HG03432 (cell line): ENCODE measurements around the gene EPHA6.

ENCODE experiments used
- ATAC-seq: cut with Tn5 transposase; IDR thresholded peaks from one replicate; pipeline ENCODE4 v1.9.1; 2021; ENCODE audit warnings: mild to moderate bottlenecking, moderate library complexity; ENCODE audit not compliant: unreplicated experiment

Gene EPHA6

DNA sequence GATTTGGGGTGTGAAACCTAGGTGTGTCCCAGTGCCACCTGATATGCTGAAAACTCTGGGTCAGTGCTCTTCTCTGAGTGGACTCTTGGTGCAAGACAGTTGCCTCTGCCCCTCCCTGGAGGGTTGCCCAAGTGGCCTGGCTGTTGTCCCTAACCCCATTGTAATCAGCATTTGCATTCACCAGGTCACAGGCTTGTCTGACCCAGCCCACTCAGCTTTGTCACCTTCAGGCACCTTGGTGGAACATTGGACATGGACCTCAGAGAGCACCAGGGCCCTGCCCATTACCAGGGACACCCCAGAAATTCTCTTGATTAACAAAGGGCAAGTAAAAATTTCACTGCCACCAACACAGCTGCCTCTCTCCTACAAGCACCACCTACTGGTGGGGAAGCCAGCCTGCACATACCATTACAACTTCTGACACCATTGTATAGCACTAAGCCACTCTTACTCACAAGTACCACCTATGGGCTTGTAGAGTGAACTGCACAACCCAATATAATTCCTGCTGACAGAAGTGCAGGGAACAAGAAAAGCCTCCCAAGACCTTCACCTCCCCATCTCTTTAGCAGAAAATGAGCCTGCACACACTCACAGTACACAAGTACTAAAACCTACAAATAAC lies 324.6 kb downstream of the EPHA6 start:
- peak; percentile 60 for ATAC-seq

DNA sequence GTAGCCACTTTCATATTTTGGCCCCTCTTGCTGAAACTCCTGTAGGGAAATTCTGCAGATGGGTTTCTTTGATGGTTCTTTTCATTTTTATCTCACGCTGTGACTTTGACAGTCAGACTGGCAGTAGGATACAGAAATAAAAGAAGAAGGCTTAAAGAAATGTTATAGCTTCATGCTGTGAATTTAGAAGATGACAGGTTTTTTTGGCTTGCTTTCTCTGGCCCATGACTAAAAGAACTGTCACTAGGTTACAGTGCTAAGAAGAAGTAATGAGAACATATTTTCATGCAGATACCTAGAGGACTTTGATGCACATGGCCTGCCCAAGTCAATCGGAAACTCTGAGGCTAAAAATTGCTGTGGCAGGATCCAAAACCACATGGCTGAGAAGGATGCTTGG lies 334.5 kb downstream of the EPHA6 start:
- no peak for ATAC-seq

DNA sequence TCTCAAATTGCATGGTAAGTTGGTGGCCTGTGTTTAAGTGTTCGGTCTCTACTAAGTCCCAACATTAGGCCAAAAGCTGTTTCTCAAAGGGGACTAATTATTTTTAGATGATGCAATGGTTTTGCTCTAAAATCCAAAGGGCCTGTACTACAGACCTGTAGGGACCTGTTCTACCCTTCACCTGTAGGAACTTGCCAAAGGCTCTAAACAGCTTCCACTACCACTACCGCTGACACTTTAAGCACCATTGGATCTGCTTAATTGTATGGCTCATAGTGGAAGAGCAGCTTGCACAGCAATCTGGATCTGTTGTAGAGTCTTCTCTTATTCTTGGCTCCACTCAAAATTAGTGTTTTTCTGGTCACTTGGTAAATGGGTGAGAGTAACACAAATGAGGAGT lies 346.8 kb downstream of the EPHA6 start:
- ATAC-seq, result no peak

DNA sequence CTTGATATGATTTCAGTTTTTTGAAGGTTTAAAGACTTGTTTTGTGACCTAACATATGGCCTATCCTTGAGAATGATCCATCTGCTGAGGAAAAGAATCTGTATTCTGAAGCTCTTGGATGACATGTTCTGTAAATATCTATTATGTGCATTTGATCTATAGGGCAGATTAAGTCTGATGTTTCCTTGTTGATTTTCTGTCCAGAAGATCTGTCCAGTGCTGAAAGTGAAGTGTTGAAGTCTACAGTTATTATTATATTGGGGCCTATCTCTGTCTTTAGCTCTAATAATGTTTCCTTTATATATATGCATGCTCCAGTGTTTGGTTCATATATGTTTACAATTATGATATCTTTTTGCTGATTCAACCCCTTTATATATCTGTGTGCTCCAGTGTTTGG lies 362.8 kb downstream of the EPHA6 start:
- no peak for ATAC-seq

DNA sequence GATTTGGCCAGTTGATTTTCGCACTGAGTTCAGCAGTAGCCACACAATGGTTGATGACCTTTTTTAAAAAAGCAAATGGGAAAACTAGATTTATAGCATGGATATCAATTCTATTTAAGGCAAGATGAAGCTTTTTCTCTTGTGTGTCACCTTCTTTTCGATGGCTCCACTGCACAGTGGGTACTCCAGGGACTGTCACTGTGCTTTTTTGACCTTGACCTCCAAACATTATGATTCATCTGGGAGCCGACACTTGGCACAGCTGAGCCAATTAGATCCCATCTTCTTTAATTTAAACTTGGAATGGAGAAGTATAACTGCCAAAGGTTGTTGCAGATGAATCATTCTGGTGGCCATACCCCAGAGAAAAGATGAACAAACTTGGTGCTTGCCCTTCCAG lies 367.3 kb downstream of the EPHA6 start:
- ATAC-seq, result no peak

DNA sequence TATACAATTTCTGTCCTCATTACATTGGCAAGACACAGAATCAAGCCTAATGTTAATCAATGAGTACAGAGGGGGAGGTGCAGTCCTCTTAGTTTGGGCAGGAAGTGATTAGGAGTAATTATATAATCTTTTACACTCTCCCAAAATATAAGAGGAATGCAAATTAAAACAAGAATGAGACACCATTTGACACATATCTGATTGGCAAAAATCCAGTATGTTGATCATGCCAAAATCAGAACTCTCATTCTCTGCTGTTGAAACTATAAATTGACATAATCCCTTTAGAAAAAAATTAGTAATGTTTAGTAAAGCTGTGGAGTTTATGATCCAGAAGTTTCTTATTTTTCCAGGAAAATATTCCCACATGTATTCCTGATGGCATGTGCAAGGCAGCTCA lies 373.4 kb downstream of the EPHA6 start:
- ATAC-seq, result no peak

DNA sequence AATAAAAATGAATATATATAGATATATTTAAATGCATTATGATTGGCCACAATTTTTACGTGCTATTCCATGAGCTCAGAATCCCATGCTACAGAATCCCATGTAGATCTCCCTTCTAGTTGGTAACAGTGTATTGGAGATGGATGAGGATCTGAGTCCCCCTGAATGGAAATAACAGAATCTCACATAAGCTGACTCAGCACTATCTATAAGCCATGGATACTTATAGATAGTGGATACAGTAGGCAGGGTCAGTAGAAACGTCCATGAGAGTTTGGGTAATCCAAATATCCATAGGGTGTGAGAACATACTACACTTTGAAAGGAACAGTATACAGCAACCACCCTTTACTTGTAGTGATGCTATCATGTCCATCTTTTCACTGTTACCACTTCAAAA lies 375.4 kb downstream of the EPHA6 start:
- ATAC-seq, result no peak

DNA sequence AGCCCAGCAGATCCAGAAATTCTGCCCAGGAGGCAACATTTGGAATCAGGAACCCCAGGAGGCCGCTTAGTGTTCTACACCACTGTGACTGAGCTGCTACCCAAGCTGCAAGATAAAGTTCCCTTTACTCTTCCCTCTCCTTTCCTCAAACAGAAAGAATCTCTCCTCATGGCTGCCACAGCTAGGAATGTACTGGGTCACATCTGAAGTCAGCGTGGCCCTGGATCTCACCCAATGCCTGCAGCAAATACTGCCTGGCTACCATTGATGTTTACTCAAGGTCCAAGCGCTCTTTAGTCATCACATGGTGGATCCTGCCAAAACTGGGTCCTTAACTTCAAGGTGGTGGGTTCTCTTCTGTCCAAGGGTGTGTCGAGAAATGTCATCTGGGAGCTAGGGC lies 382.7 kb downstream of the EPHA6 start:
- ATAC-seq, result no peak

DNA sequence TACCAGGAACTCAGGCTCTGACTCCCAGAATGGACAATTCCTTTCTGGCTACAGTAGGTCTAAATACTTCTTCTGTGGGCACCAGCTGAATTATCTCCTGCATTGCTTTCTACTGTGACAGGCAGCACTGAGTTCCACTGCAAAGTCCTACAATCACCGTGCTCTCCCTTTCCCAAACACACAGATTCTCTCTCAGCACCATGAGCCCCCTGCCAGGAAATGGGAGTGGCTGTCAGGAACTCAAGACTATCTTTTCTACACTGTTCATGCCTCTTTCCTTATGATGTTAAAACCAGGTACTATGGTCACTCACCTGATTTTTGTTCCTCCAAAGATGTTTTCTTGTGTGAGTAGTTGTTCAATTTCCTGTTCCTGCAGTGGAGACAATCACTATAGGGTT lies 383.4 kb downstream of the EPHA6 start:
- no peak for ATAC-seq

DNA sequence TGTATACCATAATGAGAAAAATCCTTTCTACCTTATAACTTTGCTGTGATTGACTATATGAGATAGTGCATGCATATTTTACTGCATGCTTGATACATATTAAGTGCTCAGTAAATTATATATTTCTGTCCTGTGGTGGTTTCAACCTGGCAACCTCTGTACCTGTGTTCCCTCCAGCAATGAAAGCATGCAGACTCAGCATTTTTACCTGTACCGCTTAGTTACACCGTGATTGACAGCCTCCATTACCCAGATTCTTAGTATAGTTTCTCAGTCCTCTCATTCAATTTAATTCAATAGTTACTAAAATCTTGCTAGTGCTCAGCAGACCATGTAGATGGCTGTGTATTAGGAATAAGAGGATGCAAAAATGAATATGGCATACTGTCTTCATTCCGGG lies 386.0 kb downstream of the EPHA6 start:
- no peak for ATAC-seq

DNA sequence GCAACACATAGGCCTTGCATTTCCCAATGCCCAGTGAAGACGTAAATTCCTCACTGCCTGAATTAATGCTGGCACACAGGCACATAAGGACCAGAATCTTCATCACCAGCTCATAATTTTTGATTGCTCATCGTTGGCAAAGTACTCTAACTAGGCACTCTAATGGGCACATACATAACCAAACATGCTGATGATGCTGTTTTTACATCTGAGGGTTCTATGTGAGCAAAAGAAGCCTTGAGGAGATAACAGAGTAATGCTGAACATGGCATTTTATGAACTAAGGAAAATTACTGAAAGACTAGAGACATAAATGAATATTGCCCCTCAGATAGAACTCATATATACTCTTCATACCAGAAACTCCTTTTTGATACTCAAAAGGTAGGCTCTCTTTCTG lies 387.4 kb downstream of the EPHA6 start:
- no peak for ATAC-seq

DNA sequence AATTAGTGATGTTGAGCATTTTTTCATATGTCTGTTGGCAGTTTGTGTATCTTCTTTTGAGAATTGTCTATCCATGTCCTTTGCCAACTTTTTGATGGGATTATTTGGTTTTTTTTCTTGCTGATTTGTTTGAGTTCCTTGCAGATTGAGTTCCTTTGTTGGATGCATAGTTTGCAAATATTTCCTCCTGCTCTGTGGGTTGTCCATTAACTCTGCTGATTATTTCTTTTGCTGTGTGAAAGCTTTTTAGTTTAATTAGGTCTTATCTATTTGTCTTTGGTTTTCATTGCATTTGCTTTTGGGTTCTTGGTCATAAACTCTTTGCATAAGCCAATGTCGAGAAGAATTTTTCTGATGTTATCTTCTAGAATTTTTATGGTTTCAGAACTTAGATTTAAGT lies 414.6 kb downstream of the EPHA6 start:
- no peak for ATAC-seq

DNA sequence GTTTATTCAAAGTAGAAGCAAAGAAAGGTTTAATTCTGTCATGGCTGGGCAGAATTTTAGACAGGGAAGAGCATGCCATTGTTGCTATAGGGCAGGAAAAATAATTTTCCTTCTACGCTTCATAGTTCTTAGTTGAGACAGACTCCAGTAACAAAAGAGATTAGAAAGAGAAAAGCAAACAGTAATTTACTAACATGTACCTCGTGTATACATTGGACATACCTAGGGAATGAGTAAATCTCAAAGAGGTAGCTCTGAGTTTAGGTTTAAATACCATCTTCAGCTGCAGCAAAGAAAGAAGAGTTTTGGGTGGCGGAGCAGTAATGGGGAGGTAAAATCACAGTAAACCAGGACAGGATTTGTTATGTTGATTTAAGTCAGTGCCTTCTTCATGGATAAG lies 416.1 kb downstream of the EPHA6 start:
- ATAC-seq, result no peak

DNA sequence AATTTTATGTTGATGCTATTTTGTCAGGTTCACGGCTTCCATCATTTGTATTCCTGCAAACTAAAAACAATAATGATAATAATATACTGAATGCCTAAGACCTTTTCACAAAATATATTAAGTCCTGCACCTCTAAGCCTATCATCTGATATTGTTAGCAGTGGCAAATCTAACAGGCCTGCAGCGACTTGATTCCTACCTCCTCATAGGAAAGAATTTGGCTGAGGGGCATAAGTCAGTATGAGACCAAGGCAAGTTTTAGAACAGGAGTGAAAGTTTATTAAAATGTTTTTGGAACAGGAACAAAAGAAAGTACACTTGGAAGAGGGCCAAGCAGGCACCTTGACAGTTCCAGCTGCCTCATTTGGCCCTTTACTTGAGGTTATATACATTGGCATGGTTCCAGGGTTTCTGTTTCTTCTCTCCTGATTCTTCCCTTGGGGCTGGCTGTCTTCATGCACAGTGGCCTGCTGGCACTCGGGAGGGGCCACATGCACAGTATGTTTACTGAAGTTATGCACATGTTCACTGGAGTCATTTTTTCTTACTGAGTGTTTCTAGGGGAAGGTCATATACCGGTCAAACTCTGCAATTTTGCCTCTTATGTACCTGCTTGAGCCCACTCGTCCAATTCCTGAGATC lies 418.1 kb downstream of the EPHA6 start:
- no peak for ATAC-seq

DNA sequence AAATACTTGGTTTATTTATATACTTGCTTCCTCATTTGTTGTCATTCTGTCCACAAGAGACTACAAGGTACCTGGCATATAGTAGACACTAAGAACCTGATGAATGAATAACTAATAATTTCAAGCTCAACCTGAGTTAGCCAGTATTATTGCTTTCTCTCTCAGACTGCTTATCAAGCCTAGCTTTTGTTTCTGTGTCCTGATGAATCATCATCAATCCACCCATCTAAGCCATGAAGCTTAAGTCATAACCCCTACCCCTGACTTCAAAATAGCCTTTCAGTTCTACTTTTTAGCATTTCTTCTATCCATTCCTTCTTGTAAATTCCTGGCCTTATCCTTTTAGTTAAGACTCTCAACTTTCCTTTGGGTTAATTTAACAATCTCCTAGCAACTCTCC lies 420.8 kb downstream of the EPHA6 start:
- ATAC-seq, result no peak

DNA sequence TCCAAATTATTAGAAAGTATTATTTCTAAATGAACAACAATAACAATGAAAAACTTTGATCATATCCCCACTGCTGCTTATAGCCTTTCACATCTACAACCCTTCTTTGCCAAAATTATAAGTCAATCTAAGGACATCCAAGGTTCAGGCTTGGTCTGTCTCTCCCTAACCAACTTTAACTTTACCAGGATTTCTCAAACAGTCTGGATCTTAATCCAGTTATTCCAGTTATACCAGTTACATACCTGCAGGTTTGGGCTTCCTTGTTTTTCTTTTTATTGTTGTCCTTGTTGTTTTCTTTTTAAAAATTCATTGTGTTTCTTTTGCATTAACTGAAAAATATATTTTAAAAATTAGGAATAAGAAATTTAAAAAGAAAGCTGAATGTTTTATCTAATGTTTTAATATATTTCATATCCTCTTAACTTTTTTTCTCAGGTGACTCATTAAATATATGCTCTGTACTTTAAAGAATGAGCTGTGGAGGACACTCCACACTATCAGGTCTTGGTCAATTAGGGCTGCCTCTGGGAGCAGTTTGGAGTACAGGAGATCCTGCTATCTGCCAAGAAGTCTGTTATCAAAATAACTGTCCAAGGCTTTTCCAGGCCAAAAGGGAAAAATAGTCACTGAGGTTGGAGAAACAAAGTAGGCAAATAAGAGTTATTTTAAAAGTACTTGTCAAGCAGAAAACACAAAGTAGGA lies 421.4 kb downstream of the EPHA6 start:
- no peak for ATAC-seq

DNA sequence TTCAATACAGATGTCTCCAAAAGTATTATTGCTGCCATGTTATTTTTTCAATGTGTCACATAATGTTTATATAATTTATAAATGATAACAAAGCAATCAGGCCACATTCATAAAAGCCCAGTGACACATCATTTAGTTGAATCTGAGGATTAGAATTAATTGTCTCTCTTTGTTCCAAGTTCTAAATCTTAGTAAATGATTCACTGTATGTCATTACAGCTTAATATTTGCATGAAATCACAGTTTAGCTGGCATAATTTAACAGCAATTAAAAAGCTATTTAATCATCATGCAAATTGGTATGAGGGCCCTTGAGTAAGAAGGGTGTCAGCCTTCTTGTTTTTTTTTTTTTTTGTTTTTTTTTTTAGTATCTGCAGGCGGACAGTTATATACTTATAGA lies 427.0 kb downstream of the EPHA6 start:
- ATAC-seq, result no peak

DNA sequence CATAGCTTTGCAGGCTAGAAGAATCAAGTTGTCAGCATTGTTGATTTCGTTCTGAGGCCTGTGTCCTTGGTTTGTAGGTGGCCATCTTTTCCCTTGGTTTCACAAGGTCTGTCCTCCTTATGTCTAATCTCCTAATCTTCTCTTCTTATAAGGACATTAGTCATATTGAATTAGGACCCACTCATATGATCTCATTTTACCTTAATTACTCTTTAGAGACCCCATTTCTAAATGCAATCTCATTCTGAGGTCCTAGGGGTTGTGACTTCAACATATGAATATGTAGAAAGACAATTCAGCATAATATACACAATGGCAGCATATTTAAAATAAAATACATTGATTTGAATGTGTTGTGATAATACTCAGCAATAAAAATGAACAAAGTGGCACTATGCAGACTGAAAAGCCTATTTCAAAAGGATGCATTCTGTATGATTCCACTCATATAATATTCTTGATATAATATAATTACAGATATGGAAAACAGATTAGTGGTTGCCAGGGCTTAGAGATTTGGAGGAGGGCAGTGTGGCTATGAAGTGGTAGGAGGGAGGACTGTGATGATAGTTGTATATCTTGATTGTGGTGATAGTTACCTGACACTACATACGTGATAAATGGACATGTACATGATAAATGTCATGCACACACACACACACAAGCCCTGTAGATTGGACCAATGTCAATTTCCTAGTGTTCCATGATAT lies 431.0 kb downstream of the EPHA6 start:
- ATAC-seq, result no peak

DNA sequence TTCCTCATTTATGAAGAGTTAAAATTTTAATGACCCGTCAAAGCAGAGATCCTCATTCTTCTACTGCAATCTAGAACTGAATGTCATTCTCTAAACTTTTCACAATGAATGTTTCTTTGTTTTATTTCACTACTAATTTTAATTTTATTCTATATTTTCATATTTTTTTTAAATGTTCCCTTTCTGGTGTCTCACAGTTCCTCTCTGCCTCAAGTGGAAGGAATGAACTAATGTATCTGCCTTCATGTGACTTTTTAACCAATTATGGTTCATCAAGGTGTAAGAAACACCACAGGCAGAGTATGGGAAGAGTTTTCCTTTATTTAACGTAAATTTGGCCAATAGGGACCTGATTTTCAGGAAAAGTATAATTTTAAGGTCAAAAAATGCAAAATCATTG lies 441.7 kb downstream of the EPHA6 start:
- no peak for ATAC-seq

DNA sequence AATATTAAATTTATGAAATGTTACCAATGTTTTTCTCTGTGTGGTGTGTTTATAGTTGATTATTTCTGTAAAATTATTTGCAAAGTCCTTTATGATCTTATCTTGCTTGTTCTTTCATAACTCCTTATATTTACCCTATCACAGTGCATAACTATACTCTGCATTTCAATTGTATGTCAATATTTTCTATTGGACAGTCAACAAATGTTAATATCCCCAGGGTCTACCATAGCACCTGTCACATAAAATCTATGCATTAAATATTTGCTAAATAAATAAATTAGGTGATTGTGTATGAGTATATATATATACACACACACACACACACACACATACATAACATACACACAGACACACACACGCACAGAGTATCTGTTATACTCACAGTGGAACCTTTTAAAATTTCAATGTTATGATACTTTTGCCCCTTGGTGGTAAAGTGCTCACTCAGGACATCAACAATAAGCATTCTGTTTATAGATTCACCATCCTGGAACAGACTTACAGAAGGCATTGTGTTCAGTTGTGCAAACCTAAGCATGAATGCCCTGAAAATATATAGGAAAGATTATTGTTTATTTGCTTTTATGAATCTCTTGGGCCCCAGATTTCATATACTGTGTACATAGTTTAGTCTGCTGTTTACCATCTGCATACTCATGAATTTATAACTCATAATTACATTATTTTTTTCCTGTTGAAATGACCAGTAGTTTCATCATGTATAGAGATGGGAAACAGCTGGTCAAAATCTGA lies 443.7 kb downstream of the EPHA6 start:
- ATAC-seq, result no peak

DNA sequence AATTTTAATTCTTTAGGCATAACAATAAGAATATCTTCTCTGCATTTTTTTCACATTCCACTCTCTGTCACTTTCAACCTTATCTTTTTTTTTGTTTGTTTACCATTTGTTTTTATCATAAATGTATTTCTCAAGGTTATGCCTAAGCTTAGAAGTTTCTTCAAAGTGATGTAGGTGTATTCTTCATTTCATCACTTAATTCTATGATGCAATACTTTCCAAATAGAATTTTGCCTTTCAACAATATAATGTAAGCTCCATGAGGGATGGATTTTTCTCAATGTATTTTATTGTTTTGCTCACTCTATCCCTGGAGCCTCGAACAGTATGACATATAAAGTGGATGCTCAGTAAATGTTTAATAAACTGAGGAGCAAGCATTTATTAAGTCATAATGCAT lies 444.9 kb downstream of the EPHA6 start:
- no peak for ATAC-seq
